ENCODE data around the gene DYNC1LI1. TPM values are rescaled to one million over a fixed set of nuclear protein-coding genes. Genes with fewer than 3 reads are reported as not detected.
A peak's percentile ranks its signal among the peaks of the same experiment; 100 is the strongest.

DYNC1LI1 gene
- total RNA-seq, 3 donors from 2014 or later, result 16.7 to 26.5 (median 19.9) TPM

- Histone ChIP-seq H3K9me3 (no peaks in the 10 kb centered on the region), H3K4me1 (ENCODE audit: low read depth) (no peaks in the 10 kb centered on the region), H3K36me3 (ENCODE audit: low read depth) (no peaks in the 10 kb centered on the region), H3K4me3 (no peak overlapping the region)
- no peak for ATAC-seq
- no peak for DNase-seq
- intact Hi-C loops (cut with DNase I, micrococcal nuclease), result no loop called here
- no peak for TF ChIP-seq CTCF (IDR thresholded peaks at IDR 0.05)
These were observed 31.1 kb upstream of the DYNC1LI1 start for GRCh38 chr3:32601722-32602121.

GRCh38 chr3:32597656-32598055 lies 27.0 kb upstream of the DYNC1LI1 start:
- ATAC-seq, result no peak
- DNase-seq, result no peak
- no peaks in the 10 kb centered on the region for H3K36me3 ChIP-seq (ENCODE audit: low read depth)
- no peak for TF ChIP-seq CTCF (IDR thresholded peaks at IDR 0.05)
- H3K4me3 ChIP-seq, result no peak overlapping the region
- intact Hi-C loops (cut with DNase I, micrococcal nuclease), result no loop called here
- H3K4me1 ChIP-seq (ENCODE audit: low read depth), result no peaks in the 10 kb centered on the region
- H3K9me3 ChIP-seq, result no peaks in the 10 kb centered on the region

- H3K4me3 ChIP-seq, result no peak overlapping the region
- no peak for TF ChIP-seq CTCF (IDR thresholded peaks at IDR 0.05)
- no peaks in the 10 kb centered on the region for H3K4me1 ChIP-seq (ENCODE audit: low read depth)
- ATAC-seq (no peak), DNase-seq (peak in 1 of 3 donors; percentile 5)
- H3K36me3 ChIP-seq (ENCODE audit: low read depth), result no peaks in the 10 kb centered on the region
- no peaks in the 10 kb centered on the region for H3K9me3 ChIP-seq
- intact Hi-C loops (cut with DNase I, micrococcal nuclease), result no loop called here
These were observed 26.3 kb upstream of the DYNC1LI1 start for GRCh38 chr3:32596909-32597369.

- DNase-seq (no peak), ATAC-seq (no peak)
- no peak for TF ChIP-seq CTCF (IDR thresholded peaks at IDR 0.05)
- Histone ChIP-seq H3K36me3 (ENCODE audit: low read depth) (no peaks in the 10 kb centered on the region), H3K9me3 (no peaks in the 10 kb centered on the region), H3K4me1 (ENCODE audit: low read depth) (no peaks in the 10 kb centered on the region), H3K4me3 (no peak overlapping the region)
- intact Hi-C loops (cut with DNase I, micrococcal nuclease), result no loop called here
These were observed 25.7 kb upstream of the DYNC1LI1 start for GRCh38 chr3:32596282-32596908.

GRCh38 chr3:32595323-32595722 lies 24.7 kb upstream of the DYNC1LI1 start:
- no peak for DNase-seq
- intact Hi-C loops (cut with DNase I, micrococcal nuclease), result no loop called here
- ATAC-seq, result no peak
- no peaks in the 10 kb centered on the region for H3K9me3 ChIP-seq
- H3K36me3 ChIP-seq (ENCODE audit: low read depth), result no peaks in the 10 kb centered on the region
- no peak overlapping the region for H3K4me3 ChIP-seq
- no peaks in the 10 kb centered on the region for H3K4me1 ChIP-seq (ENCODE audit: low read depth)
- TF ChIP-seq CTCF (IDR thresholded peaks at IDR 0.05), result no peak
